ENCODE data around the gene LLCFC1.

DNA sequence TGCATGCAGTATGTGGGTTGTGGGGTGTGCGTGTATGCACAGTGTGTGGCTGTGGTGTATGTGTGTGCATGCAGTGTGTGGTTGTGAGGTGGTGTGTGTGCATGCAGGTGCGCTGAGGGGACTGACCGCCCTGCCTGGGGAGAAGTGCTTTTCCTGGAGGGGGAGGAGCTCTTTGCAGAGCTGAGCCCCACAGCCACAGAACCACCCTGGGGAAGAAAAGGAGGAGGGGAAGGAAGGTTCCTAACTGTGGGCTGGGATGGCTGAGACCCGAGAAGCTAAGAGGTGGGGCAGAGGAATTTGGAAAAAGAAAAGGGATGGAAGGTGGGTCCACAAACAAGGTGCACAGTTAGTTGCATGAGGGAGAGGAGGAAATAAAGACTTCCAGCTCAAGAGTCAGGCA, 5.7 kb upstream of the LLCFC1 start, which contains the start of gene TRPV5:
- TF ChIP-seq, protein P1, sequence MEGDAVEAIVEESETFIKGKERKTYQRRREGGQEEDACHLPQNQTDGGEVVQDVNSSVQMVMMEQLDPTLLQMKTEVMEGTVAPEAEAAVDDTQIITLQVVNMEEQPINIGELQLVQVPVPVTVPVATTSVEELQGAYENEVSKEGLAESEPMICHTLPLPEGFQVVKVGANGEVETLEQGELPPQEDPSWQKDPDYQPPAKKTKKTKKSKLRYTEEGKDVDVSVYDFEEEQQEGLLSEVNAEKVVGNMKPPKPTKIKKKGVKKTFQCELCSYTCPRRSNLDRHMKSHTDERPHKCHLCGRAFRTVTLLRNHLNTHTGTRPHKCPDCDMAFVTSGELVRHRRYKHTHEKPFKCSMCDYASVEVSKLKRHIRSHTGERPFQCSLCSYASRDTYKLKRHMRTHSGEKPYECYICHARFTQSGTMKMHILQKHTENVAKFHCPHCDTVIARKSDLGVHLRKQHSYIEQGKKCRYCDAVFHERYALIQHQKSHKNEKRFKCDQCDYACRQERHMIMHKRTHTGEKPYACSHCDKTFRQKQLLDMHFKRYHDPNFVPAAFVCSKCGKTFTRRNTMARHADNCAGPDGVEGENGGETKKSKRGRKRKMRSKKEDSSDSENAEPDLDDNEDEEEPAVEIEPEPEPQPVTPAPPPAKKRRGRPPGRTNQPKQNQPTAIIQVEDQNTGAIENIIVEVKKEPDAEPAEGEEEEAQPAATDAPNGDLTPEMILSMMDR (IDR thresholded peaks at IDR 0.05 in 8 of 11, conservative IDR thresholded peaks at IDR 0.05 in 3 of 11), result no peak
- no peak for TF ChIP-seq POLR2AphosphoS5 (IDR thresholded peaks at IDR 0.05)
